ENCODE measurements around the gene NPAS4. TPM values are rescaled to one million over a fixed set of nuclear protein-coding genes. Genes with fewer than 3 reads are reported as not detected.

The NPAS4 gene
- total and polyA plus RNA-seq, 2 of the 13 experiments (the other 11 are each of a cell fraction or from before 2014, with no cell fraction given): not detected

GRCh38 chr11:66438504-66439466 is 17.9 kb downstream of the NPAS4 start, which contains the start of gene MRPL11 (continued):
- TF ChIP-seq MLXIP (CRISPR knock-in tag; IDR thresholded peaks at IDR 0.05; ENCODE audit: borderline replicate concordance) (no peak), ZNF18 (CRISPR knock-in tag; IDR thresholded peaks at IDR 0.05; ENCODE audit: insufficient replicate concordance) (peak; percentile 71), ASH2L (IDR thresholded peaks at IDR 0.05; ENCODE audit: insufficient read length, low read depth, low read length) (peak; percentile 95), ZNF7 (CRISPR knock-in tag; IDR thresholded peaks at IDR 0.05) (no peak), ZNF709 (CRISPR knock-in tag; IDR thresholded peaks at IDR 0.05) (no peak), ARID2 (CRISPR knock-in tag; IDR thresholded peaks at IDR 0.05; ENCODE audit: borderline replicate concordance) (peak; percentile 50; the same call in 1 of the 2 replicates), ZNF772 (CRISPR knock-in tag; IDR thresholded peaks at IDR 0.05) (peak; percentile 89), DR1 (CRISPR knock-in tag; IDR thresholded peaks at IDR 0.05) (0 out of 2 replicates have a peak, but pooled peaks have one; percentile 4), REL (CRISPR knock-in tag; conservative IDR thresholded peaks at IDR 0.05) (no peak), HCFC1 (IDR thresholded peaks at IDR 0.05; ENCODE audit: low read depth, low read length) (peak; percentile 94), RXRB (CRISPR knock-in tag; IDR thresholded peaks at IDR 0.05; ENCODE audit: borderline replicate concordance) (peak; percentile 22; the same call in 1 of the 2 replicates), ZSCAN30 (CRISPR knock-in tag; IDR thresholded peaks at IDR 0.05) (peak; percentile 78; the same call in 1 of the 2 replicates), ERF (CRISPR knock-in tag; IDR thresholded peaks at IDR 0.05) (0 out of 2 replicates have a peak, but pooled peaks have one; percentile 13), ZKSCAN8 (CRISPR knock-in tag; IDR thresholded peaks at IDR 0.05; ENCODE audit: borderline replicate concordance) (no peak), ZNF432 (CRISPR knock-in tag; IDR thresholded peaks at IDR 0.05; ENCODE audit: borderline replicate concordance) (no peak), ZSCAN31 (CRISPR knock-in tag; IDR thresholded peaks at IDR 0.05; ENCODE audit: low read depth) (peak; percentile 70)
- TF ChIP-seq, protein P1, sequence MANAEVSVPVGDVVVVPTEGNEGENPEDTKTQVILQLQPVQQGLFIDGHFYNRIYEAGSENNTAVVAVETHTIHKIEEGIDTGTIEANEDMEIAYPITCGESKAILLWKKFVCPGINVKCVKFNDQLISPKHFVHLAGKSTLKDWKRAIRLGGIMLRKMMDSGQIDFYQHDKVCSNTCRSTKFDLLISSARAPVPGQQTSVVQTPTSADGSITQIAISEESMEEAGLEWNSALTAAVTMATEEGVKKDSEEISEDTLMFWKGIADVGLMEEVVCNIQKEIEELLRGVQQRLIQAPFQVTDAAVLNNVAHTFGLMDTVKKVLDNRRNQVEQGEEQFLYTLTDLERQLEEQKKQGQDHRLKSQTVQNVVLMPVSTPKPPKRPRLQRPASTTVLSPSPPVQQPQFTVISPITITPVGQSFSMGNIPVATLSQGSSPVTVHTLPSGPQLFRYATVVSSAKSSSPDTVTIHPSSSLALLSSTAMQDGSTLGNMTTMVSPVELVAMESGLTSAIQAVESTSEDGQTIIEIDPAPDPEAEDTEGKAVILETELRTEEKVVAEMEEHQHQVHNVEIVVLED (CRISPR knock-in tag; IDR thresholded peaks at IDR 0.05; ENCODE audit: borderline replicate concordance): peak; percentile 74; the same call in 1 of the 2 replicates
- TF ChIP-seq, protein P2, sequence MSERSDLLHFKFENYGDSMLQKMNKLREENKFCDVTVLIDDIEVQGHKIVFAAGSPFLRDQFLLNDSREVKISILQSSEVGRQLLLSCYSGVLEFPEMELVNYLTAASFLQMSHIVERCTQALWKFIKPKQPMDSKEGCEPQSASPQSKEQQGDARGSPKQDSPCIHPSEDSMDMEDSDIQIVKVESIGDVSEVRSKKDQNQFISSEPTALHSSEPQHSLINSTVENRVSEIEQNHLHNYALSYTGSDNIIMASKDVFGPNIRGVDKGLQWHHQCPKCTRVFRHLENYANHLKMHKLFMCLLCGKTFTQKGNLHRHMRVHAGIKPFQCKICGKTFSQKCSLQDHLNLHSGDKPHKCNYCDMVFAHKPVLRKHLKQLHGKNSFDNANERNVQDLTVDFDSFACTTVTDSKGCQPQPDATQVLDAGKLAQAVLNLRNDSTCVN (CRISPR knock-in tag; IDR thresholded peaks at IDR 0.05; ENCODE audit: borderline replicate concordance): 0 out of 2 replicates have a peak, but pooled peaks have one; percentile 43

Measured in HepG2 (cell line).